GF-D8 (cell line): ENCODE data around the gene UBE2J2.
"Not testable (repeated sequence)": the region's sequence is repeated elsewhere in the genome, so short reads cannot be mapped to it uniquely, and the experiment has no call there.

Experiments
- DNase-seq: peaks from one replicate; lab custom pipeline; 2025; lab: John Stamatoyannopoulos, UW

The UBE2J2 gene

GRCh38 chr1:1273512-1274298 lies at the start of gene UBE2J2:
TSS of gene UBE2J2 (minus strand) at chr1:1273854. CDS start at chr1:1267992, 5,862 bp downstream.
- peak; percentile 47 for DNase-seq

- no peak for DNase-seq
These were observed 49.3 kb upstream of the UBE2J2 start for GRCh38 chr1:1322952-1323351.

GRCh38 chr1:1322418-1322817 lies 48.8 kb upstream of the UBE2J2 start:
- DNase-seq: no peak

- no peak for DNase-seq
These were observed 47.8 kb upstream of the UBE2J2 start for GRCh38 chr1:1321477-1321876.

GRCh38 chr1:1320666-1321448 lies 47.2 kb upstream of the UBE2J2 start:
- DNase-seq: no peak

GRCh38 chr1:1319646-1319941 lies 45.9 kb upstream of the UBE2J2 start:
- DNase-seq: no peak

GRCh38 chr1:1318777-1319645 lies 45.4 kb upstream of the UBE2J2 start:
- no peak for DNase-seq

GRCh38 chr1:1318131-1318652 lies 44.5 kb upstream of the UBE2J2 start:
- DNase-seq: no peak

- DNase-seq: no peak
These were observed 43.8 kb upstream of the UBE2J2 start for GRCh38 chr1:1317420-1317819.

- not testable (repeated sequence) for DNase-seq
These were observed 42.5 kb upstream of the UBE2J2 start for GRCh38 chr1:1316199-1316598.

GRCh38 chr1:1315435-1315954 lies 41.8 kb upstream of the UBE2J2 start:
- DNase-seq: no peak

GRCh38 chr1:1314678-1315335 lies 41.2 kb upstream of the UBE2J2 start:
- no peak for DNase-seq

GRCh38 chr1:1314237-1314586 lies 40.6 kb upstream of the UBE2J2 start:
- no peak for DNase-seq

- no peak for DNase-seq
These were observed 40.0 kb upstream of the UBE2J2 start for GRCh38 chr1:1313500-1314236.

GRCh38 chr1:1312450-1313314 lies 39.0 kb upstream of the UBE2J2 start:
- no peak for DNase-seq

- DNase-seq: no peak
These were observed 37.8 kb upstream of the UBE2J2 start for GRCh38 chr1:1311107-1312104.

GRCh38 chr1:1310476-1311053 lies 36.9 kb upstream of the UBE2J2 start:
- DNase-seq: no peak

GRCh38 chr1:1310109-1310385 lies 36.4 kb upstream of the UBE2J2 start:
- DNase-seq: no peak
